Thoracic aorta (tissue), 2 donors: ENCODE measurements around the gene HNRNPC. TPM values are rescaled to one million over a fixed set of nuclear protein-coding genes. Genes with fewer than 3 reads are reported as not detected.

Source experiments
- ATAC-seq: fragments of 150-250 bp; one replicate; pipeline ENCODE4 v1.8.0; 2017; ENCODE audit warnings: low read depth; ENCODE audit not compliant: insufficient number of reproducible peaks, low FRiP score
- DNase-seq: peaks from one replicate; pipeline ENCODE4 v3.0.0-alpha.2; 2020; ENCODE audit warnings: low spot score
- H3K27ac ChIP-seq, 2 donors: fragments of 200-600 bp; sonication (generic); 1 replicate in 1 of 2; 2 replicates in 1 of 2; pipeline ENCODE4 v1.5.1; 2016; ENCODE audit warnings: mild to moderate bottlenecking in 2 of 2, moderate library complexity in 2 of 2
- H3K27me3 ChIP-seq: fragments of 200-600 bp; sonication (generic); replicated peaks from 2 replicates; pipeline ENCODE4 v1.6.0; 2016; ENCODE audit warnings: mild to moderate bottlenecking; ENCODE audit not compliant: insufficient read depth
- H3K36me3 ChIP-seq: fragments of 200-600 bp; sonication (generic); one replicate; pipeline ENCODE4 v1.5.1; 2016
- H3K4me1 ChIP-seq, 2 donors: fragments of 200-600 bp; sonication (generic); 1 replicate in 1 of 2; 2 replicates in 1 of 2; pipeline versions ENCODE4 v1.5.1 to v1.6.0; 2016; ENCODE audit warnings: low read depth in 2 of 2, mild to moderate bottlenecking in 1 of 2; ENCODE audit not compliant: control insufficient read depth in 1 of 2
- H3K4me3 ChIP-seq: fragments of 200-600 bp; sonication (generic); 2 replicates; pipeline ENCODE4 v1.5.1; 2016; ENCODE audit warnings: mild to moderate bottlenecking
- H3K9me3 ChIP-seq: fragments of 200-600 bp; sonication (generic); 2 replicates; pipeline ENCODE4 v1.5.1; 2016
- total RNA-seq, 2 donors: library from RNA; depleted of rRNA; stranded (reverse); fragments of >200 nt; gene quantifications; one replicate each; pipeline versions ENCODE4 v1.1.0 to v1.2.3, GENCODE V29; 2016
- TF ChIP-seq, protein P1 (sequence below): fragments of 200-600 bp; sonication (generic); IDR thresholded peaks from one replicate; pipeline ENCODE4 v1.5.1; 2019; ENCODE audit warnings: antibody characterized with exemption

HNRNPC gene
- total RNA-seq, 2 donors from 2014 or later: 208 to 422 TPM

DNA sequence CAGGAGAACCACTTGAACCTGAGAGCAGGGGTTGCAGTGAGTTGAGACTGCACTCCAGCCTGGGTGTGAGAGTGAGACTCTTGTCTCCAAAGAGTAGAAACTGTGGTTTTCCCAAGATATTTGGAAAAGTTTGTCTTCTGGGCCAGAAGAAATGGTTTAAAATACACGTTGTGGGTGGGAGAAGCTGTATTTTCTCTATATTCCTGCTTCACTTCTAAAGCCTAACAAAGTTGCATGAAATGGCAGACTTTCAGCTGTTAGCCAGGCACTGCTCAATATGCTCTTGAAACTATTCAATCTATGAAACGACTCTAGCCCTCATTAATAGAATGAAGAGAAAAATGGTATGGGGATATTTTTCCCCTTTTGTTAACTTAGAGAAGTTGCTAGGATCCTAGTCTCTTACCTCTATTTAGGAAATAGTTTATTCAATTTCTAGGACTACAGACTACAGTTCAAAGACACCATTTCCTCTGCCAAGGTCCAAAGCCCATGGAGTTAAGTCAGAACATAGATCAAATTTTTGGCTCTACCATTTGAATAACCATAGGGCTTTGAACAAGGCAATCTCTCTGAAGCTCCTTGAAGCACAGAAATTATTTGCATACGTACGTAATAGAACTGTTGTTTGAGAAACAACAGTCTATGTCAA is 64.1 kb downstream of the HNRNPC start:
- Histone ChIP-seq H3K36me3 (peaks cover 30% of the 10 kb centered on the region), H3K9me3 (no peaks in the 10 kb centered on the region)
- no peak for ATAC-seq

GRCh38 chr14:21204167-21205025 is 64.8 kb downstream of the HNRNPC start:
- ATAC-seq (no peak), DNase-seq (no peak)
- H3K36me3 ChIP-seq: peaks cover 27% of the 10 kb centered on the region

More for the DNA sequence above, 64.1 kb downstream of the HNRNPC start:
- Histone ChIP-seq H3K4me1 (no peaks in the 10 kb centered on the region), H3K27me3 (no peaks in the 10 kb centered on the region), H3K4me3 (no peak overlapping the region), H3K27ac (no peak overlapping the region)
- TF ChIP-seq, protein P1, sequence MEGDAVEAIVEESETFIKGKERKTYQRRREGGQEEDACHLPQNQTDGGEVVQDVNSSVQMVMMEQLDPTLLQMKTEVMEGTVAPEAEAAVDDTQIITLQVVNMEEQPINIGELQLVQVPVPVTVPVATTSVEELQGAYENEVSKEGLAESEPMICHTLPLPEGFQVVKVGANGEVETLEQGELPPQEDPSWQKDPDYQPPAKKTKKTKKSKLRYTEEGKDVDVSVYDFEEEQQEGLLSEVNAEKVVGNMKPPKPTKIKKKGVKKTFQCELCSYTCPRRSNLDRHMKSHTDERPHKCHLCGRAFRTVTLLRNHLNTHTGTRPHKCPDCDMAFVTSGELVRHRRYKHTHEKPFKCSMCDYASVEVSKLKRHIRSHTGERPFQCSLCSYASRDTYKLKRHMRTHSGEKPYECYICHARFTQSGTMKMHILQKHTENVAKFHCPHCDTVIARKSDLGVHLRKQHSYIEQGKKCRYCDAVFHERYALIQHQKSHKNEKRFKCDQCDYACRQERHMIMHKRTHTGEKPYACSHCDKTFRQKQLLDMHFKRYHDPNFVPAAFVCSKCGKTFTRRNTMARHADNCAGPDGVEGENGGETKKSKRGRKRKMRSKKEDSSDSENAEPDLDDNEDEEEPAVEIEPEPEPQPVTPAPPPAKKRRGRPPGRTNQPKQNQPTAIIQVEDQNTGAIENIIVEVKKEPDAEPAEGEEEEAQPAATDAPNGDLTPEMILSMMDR: no peak
- no peak for DNase-seq

DNA sequence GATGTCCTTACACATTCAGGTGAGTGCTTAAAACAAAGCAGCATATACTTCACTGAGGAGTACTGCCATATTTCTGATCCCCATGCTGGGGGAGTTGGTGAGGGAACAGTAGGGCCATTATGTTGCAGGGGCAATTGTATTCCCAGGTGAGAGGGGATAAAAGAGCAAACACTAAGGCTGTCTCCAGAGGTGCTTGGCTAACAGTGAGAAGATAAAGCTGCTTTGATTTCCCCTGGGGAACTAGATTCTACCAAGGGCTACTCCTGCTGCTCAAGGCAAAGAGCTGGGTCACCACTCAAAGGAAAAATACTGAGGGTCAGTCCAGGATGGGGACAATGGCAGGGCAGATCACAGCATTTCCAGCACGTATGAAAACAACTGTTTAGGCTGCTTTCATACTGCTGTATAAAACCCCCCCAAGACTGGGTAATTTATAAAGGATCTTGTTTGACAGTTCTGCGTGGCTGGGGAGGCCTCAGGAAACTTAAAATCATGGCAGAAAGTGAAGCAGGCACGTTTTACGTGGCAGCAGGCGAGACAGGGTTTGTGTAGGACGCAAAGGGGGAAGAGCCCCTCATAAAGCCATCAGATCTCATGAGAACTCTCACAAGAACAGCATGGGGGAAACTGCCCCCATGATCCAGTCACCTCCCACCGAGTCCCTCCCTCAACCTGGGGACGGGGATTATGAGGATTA is 65.6 kb downstream of the HNRNPC start:
- DNase-seq (no peak), ATAC-seq (no peak)
- Histone ChIP-seq H3K27ac (no peak overlapping the region), H3K4me3 (no peak overlapping the region), H3K27me3 (no peaks in the 10 kb centered on the region), H3K4me1 (no peaks in the 10 kb centered on the region), H3K9me3 (no peaks in the 10 kb centered on the region), H3K36me3 (peaks cover 21% of the 10 kb centered on the region)
- TF ChIP-seq, protein P1: no peak

More at GRCh38 chr14:21204167-21205025, 64.8 kb downstream of the HNRNPC start:
- TF ChIP-seq, protein P1: no peak
- no peak overlapping the region for H3K4me3 ChIP-seq
- no peaks in the 10 kb centered on the region for H3K4me1 ChIP-seq
- no peak overlapping the region for H3K27ac ChIP-seq
- H3K27me3 ChIP-seq: no peaks in the 10 kb centered on the region
- no peaks in the 10 kb centered on the region for H3K9me3 ChIP-seq

- DNase-seq: no peak
- no peaks in the 10 kb centered on the region for H3K9me3 ChIP-seq
- no peaks in the 10 kb centered on the region for H3K27me3 ChIP-seq
- H3K4me3 ChIP-seq: no peak overlapping the region
- peaks cover 12% of the 10 kb centered on the region for H3K36me3 ChIP-seq
- H3K4me1 ChIP-seq: no peaks in the 10 kb centered on the region
- ATAC-seq: no peak
- TF ChIP-seq, protein P1: no peak
- no peak overlapping the region for H3K27ac ChIP-seq
These were observed 66.5 kb downstream of the HNRNPC start for GRCh38 chr14:21202463-21203358.
